HS-5 (cell line): Measurements from ENCODE around the gene ZFR.
A peak's percentile ranks its signal among the peaks of the same experiment; 100 is the strongest.
"Not testable (repeated sequence)": the region's sequence is repeated elsewhere in the genome, so short reads cannot be mapped to it uniquely, and the experiment has no call there.

Experiments used
- DNase-seq: peaks from one replicate; pipeline ENCODE4 v3.0.0-alpha.2; 2012; ENCODE audit warnings: low read depth

ZFR gene

DNA sequence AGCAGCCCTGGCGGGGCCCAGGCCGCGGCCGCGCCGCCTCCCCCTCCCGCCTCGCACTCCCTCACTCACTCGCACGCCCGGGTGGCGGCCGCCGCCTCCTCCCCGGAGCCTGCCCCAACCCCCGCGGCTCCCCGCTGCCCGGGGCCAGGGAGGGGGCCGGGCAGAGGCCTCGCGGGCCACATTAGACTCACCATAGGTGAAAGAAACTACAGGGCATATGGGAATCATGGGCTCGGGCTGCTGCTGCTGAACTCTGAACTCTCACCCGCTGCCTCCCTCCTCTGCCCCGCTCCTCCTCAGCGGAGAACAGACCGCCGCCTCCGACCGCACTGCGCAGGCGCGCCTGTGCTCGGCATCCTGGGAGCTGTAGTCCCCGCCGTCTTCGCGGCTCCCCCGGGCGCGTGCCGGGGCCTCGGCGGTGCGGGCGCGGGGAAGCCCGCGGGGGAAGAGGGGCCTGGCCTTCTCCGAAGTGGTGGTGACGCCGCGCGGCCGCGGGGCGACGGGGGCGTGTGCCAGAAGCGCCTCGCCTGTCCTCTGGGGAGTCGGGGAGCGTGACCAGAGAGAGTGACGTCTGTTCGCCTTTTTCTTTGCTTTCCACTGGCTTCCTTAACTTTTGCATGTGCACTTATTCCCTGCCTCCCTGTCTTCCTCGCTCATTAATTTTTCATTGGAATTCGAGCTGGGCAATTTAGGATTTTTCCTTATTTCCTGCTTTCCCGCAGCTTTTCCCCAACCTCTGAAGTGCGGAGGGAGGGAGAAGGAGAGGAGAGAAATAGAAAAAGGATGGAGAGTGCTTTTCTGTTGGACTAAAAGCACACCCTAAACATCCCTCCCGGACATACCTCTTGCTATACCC lies at the start of gene ZFR:
TSS of gene ZFR (minus strand) at position 310 of the 856 bp plus-strand sequence. CDS start at position 228, 82 bp downstream.
- DNase-seq, result peak; percentile 77

DNA sequence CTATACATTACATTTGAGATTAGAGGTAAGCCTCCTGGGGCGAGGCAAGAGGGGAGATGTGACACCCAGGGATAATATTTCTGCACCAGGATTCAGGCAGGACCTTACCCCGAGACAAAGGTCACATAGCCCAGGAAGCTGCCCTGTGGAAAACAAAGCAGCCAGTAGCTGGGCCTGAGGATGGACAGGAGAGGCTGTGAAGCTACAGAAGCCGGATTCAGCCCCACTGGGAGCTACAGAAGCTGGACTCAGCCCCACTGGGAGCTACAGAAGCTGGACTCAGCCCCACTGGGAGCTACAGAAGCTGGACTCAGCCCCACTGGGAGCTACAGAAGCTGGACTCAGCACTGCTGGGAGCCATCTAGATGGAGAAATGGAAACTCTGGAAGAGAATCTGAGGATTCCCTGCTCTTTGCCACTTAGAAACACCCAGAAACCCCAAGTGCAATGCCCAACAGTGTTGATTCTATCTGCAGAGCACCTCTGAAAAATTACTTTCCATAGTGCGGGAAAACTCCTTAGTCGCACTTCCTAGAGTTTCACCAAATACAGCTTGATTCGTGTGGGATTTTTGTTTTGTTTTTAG lies 46.5 kb upstream of the ZFR start:
- no peak for DNase-seq

DNA sequence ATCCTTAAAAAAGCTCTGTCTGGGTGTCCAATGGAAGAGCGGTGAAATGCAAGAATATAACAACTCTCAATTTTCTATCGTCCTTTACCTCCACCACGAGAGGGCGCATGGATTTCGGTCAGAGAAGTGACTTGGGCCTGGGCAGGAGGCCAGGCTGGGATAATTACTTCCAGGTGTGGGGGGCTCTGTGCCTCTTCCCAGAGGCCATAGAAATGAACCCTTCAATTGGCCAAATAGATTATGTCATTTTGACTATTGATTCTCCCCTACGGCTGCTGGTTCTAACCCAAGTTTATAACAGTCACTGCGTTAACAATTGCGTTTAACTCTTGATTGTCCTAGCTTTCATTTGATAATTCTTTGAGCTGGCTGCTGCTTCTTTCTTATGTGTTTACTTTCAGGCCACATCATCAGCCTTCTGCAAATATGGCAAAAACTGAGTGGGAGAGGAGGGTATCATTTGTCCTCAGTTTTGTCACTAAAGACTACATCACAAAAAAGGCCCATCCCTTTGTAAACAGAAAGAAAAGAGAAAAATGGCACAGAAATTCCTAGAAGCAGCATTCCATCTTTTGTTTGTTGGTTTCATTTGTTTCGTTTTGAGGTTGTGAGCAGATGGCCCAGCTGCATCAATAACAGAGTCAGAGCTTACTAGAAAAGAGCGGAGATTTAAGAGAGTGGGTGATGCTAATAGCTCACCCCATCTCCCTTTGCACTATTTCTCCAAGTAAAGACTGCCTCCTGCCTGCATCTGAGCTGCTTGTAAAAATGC lies 45.4 kb upstream of the ZFR start:
- peak; percentile 84 for DNase-seq

GRCh38 chr5:32487424-32487823 lies 42.9 kb upstream of the ZFR start:
- no peak for DNase-seq

GRCh38 chr5:32487008-32487407 lies 42.5 kb upstream of the ZFR start:
- DNase-seq, result no peak

DNA sequence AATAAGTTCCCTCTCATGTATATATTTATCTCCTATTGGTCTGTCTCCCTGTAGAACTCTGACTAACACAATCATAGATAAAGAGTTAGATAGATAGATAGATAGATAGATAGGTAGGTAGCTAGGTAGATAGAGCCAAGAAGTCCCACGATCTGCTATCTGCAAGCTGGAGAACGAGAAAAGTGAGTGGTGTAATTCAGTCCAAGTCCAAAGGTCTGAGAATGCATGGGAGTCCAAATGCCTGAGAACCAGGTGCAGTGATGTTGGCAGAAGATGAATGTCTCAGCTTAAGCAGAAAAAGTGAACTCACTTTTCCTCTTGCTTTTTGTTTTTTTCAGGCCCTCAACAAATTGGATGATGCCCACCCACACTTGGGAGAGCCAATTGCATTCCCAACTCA lies 37.7 kb upstream of the ZFR start:
- DNase-seq, result no peak

GRCh38 chr5:32479096-32479495 lies 34.6 kb upstream of the ZFR start:
- no peak for DNase-seq

DNA sequence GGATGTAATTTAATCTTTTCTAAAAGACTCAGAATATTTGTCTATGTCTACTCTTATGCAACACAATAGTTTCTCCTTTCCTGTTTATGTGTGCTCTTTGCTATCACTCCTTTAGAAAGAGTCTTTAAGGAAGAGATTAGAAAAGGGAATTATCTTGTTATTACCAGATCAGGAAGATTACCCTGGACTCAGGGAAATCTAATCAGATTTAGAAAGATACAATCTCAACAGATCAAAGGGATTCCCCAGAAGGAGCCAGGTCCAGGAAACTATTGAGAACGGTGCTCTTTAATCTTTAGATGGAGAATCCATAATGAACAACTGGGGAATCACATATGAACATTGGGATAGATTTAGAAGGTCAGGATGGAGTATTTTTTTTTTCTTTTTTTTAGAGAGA lies 32.4 kb upstream of the ZFR start:
- no peak for DNase-seq

DNA sequence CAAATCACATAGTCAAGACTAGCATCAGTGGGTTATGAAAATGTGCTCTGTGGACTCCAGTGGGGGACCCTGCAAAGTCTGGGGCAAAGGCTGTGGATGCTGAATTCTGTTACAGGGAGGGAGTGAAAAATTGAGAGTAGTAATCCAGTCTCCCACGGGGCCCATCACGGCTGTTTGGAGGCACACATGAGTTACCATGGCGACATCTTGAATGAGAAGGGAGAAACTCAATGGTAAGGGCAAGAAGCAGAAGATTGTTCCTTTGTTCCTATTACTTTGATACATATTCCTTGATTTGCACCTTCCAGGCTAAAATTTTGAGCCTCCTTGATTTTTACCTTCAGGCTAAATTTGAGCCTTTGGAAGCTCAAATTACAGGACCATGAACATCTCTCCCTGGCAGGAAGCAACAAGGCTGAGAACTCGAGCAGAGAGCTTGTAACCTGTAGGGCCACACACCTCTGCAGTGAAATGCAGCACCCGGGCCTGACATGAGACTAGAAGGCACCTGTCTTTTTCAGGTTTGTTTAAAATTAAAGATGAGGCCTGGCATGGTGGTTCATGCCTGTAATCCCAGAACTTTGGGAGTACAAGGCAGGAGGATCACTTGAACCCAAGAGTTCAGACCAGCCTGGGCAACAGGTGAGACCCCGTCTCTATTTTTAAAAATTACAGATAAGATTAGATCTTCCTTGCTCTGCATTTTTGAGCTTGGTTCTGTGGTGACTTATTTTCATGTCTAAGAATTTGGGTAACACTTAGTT lies 31.0 kb upstream of the ZFR start:
- no peak for DNase-seq

DNA sequence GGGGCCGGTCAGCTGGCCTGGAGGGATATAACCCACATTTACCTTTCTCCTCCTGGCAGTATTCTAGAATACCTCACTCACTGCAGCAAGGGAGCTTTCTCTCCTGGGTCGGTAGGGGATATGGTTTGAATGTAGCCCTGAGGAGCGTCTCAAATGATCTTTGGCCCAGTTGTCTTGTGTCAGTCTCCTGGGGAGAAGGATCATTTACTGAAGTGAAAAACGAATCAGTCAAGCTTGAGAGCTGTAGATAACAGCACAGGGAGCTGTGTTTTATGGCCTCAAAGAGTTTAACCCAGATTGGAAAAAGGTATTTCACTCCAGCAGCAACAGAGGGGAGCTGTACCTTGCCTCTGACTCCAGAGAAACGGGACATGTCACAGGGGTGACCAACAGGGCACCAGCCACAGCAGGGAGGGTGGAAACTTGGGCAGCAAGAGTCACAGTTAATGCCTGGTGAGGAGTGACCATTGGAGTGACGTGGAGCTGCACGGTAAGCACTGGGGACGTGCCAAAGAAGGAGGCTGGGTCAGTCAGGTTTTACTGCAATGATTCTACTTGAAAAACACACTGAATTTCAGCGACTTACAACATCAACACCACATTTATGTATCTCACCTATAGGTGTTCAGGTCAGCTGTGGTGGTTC lies 29.8 kb upstream of the ZFR start:
- no peak for DNase-seq

- no peak for DNase-seq
Measured at GRCh38 chr5:32473072-32473471, 28.5 kb upstream of the ZFR start.

DNA sequence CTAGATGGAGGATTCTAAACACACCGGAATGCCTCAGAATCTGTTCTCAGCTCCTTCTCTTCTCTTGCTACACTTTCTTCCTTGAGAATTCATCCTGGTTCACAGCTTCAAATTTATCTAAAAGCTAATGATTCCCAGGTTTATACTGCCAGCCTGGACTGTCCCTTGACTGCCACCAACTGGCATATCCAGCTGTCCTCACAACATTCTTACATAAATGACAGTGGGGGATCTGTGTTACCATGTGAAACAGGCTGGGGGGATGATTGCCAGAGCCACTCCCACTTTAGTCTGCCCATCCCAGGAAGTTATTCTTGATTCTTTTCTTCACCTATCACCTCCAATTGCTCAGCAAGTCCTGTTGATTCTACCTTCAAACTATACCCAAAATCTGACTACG lies 27.2 kb upstream of the ZFR start:
- no peak for DNase-seq

DNA sequence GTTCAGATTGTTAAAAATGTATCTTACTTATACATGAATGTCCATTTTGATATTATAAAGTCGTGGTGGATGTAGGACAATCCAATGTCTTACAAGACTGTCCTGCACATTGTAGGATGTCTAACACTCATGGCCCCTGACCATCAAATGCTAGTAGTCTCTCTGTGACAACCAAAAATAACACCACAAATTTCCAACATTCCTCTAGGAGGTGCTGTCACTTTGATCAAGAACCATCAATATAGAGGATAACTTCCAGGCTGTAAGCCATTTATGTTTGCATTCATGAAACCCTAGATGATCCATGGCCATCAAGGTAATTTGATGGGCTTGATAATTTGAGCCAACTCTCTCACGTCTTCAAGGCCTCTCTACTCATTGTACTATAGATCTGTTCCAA lies 20.5 kb upstream of the ZFR start:
- DNase-seq, result no peak

DNA sequence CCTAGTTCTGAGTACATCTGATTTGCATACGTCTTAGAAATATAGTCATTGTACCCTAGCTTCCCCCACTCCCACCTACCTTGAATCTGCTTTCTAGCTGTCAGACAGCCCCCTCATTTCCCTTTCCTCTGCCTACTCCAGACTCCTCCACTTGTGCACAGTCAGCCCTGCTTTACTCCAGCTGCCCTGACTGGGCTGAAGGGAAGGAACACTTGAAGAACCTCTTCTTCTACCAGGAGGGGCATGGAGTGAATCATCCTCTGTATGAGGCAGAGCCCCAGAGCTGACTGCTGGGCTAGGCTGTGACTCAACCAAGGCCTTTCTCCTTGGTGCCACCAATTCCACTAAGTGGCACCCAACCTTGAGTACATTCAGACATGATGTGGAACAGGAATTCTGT lies 18.1 kb upstream of the ZFR start:
- peak; percentile 24 for DNase-seq

GRCh38 chr5:32461441-32462120 lies 17.0 kb upstream of the ZFR start:
- no peak for DNase-seq

- no peak for DNase-seq
Measured at GRCh38 chr5:32460702-32461101, 16.2 kb upstream of the ZFR start.

- no peak for DNase-seq
Measured at GRCh38 chr5:32458880-32459495, 14.4 kb upstream of the ZFR start.

DNA sequence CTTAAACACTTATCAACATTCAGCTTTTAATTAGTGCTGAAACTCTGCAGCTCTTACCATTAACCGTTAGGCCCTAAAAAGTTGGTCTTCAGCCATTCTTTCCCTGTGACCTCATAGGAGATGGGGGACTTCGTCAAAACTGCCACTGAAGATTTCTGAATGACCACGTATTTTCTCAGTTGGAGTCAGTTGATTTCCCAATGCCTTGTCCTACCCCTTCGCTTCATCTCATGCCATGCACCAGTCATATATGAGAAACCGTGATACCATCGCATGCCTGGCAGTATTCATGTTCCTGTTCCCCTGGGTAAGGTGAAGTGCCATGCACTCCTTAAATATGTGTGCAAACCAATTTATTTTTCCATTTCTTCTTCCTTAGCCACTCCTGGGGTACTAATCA lies 10.8 kb upstream of the ZFR start:
- DNase-seq, result no peak

DNA sequence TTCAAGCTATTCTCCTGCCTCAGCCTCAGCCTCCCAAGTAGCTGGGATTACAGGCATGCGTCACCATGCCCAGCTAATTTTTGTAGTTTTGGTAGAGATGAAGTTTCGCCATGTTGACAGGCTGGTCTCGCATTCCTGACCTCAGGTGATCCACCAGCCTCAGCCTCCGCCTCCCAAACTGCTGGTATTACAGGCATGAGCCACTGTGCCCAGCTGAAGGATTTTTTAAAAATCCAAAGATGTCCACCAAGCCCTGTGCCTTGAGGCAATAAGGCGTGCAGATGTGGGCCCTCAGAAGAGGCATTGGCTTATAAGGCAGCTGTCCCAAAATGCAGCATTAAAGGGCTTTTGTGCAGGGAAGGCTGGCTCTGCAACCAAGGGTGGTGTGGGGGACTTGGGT lies 10.3 kb upstream of the ZFR start:
- no peak for DNase-seq

DNA sequence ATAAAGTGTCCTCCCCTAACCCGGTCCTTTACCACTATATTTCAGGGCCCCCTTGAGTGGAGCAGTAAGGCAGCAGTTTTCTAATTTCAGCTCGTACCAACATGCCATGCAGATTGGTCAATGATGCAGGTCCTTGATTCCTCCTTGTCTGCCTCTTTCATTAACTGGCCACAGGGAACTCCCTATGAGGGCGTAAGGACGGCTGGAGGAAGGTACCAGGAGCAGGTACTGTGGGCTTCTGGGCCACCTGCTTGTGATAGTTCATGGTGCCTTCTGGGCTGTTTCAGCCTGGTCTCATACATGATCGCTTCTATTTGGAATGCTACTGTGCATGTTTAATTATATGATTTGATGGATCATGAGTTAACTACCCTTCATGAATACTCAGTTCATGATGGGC lies 9.4 kb upstream of the ZFR start:
- DNase-seq, result no peak

DNA sequence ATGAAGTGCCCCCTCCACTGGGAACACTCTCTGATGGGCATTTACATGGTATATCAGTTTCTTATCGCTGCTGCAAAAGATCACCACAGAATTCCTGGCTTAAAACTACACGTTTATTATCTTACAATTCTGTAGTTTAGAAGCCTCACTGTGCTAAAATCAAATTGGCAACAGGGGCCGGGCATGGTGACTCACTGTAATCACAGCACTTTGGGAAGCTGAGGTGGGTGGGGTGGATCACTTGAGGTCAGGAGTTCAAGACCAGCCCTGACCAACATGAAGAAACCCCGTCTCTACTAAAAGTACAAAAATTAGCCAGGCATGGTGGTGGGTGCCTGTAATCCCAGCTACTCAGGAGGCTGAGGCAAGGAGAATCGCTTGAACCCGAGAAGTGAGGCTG lies 7.8 kb upstream of the ZFR start:
- DNase-seq, result not testable (repeated sequence)
